Skeletal muscle tissue (tissue), 4 donors: ENCODE data around the gene GRID2. TPM values are rescaled to one million over a fixed set of nuclear protein-coding genes. Genes with fewer than 3 reads are reported as not detected.
"Not testable (repeated sequence)": the region's sequence is repeated elsewhere in the genome, so short reads cannot be mapped to it uniquely, and the experiment has no call there.

Experiments used
- H3K27ac ChIP-seq: one replicate; pipeline ENCODE4 v1.7.0; 2013; ENCODE audit warnings: mild to moderate bottlenecking, low read depth, low read length, inconsistent platforms
- H3K27me3 ChIP-seq, 3 donors: one replicate each; pipeline ENCODE4 v1.7.0; 2013; ENCODE audit warnings: low read length in 3 of 3; ENCODE audit not compliant: control insufficient read depth in 3 of 3, insufficient read depth in 3 of 3
- H3K36me3 ChIP-seq, 3 donors: one replicate each; pipeline ENCODE4 v1.7.0; 2013; ENCODE audit warnings: low read length in 3 of 3; ENCODE audit not compliant: control insufficient read depth in 3 of 3, insufficient read depth in 3 of 3
- H3K4me1 ChIP-seq, 3 donors: one replicate each; pipeline ENCODE4 v1.7.0; 2013; ENCODE audit warnings: low read length in 3 of 3, mild to moderate bottlenecking in 3 of 3; ENCODE audit not compliant: control insufficient read depth in 3 of 3, insufficient read depth in 3 of 3
- H3K4me3 ChIP-seq, 3 donors: one replicate each; pipeline ENCODE4 v1.7.0; 2013; ENCODE audit warnings: low read length in 3 of 3
- H3K9ac ChIP-seq, 3 donors: one replicate each; pipeline ENCODE4 v1.7.0; 2013; ENCODE audit warnings: low read length in 3 of 3, mild to moderate bottlenecking in 3 of 3, moderate library complexity in 2 of 3, low read depth in 1 of 3
- H3K9me3 ChIP-seq, 3 donors: one replicate each; pipeline ENCODE4 v1.7.0; 2013; ENCODE audit warnings: low read length in 3 of 3; ENCODE audit not compliant: control insufficient read depth in 3 of 3
- total RNA-seq: library from RNA; depleted of rRNA; stranded (reverse); fragments of >200 nt; gene quantifications from one replicate; pipeline ENCODE4 v1.2.3, GENCODE V29; 2014
- donor health status: Osteomylitis.

GRID2 gene
- total RNA-seq, 1 donor from 2014 or later: 1.6 TPM

- H3K4me3 ChIP-seq, H3K9me3 ChIP-seq, H3K27me3 ChIP-seq, H3K36me3 ChIP-seq, H3K27ac ChIP-seq, H3K9ac ChIP-seq, H3K4me1 ChIP-seq: not testable (repeated sequence)
These were observed 1373.2 kb downstream of the GRID2 start for GRCh38 chr4:93676937-93677336.

GRCh38 chr4:93684571-93684970 lies 1380.8 kb downstream of the GRID2 start:
- H3K9ac ChIP-seq: no peak overlapping the region
- H3K4me3 ChIP-seq: no peak overlapping the region
- no peaks in the 10 kb centered on the region for H3K4me1 ChIP-seq
- H3K27me3 ChIP-seq: no peaks in the 10 kb centered on the region
- H3K27ac ChIP-seq: no peak overlapping the region
- H3K9me3 ChIP-seq: no peaks in the 10 kb centered on the region
- H3K36me3 ChIP-seq: no peaks in the 10 kb centered on the region

- no peaks in the 10 kb centered on the region for H3K4me1 ChIP-seq
These were observed 1383.5 kb downstream of the GRID2 start for GRCh38 chr4:93687304-93687703.

GRCh38 chr4:93688978-93689377 lies 1385.2 kb downstream of the GRID2 start:
- Histone ChIP-seq H3K36me3 (no peaks in the 10 kb centered on the region), H3K9me3 (no peaks in the 10 kb centered on the region), H3K4me1 (no peaks in the 10 kb centered on the region), H3K9ac (no peak overlapping the region), H3K4me3 (no peak overlapping the region), H3K27ac (no peak overlapping the region), H3K27me3 (no peaks in the 10 kb centered on the region)

More at GRCh38 chr4:93687304-93687703, 1383.5 kb downstream of the GRID2 start:
- H3K27ac ChIP-seq: no peak overlapping the region
- H3K4me3 ChIP-seq: no peak overlapping the region
- no peaks in the 10 kb centered on the region for H3K27me3 ChIP-seq
- no peaks in the 10 kb centered on the region for H3K9me3 ChIP-seq
- no peak overlapping the region for H3K9ac ChIP-seq
- no peaks in the 10 kb centered on the region for H3K36me3 ChIP-seq

- H3K9ac ChIP-seq: no peak overlapping the region
- no peaks in the 10 kb centered on the region for H3K27me3 ChIP-seq
- no peaks in the 10 kb centered on the region for H3K9me3 ChIP-seq
- no peaks in the 10 kb centered on the region for H3K36me3 ChIP-seq
- H3K4me3 ChIP-seq: no peak overlapping the region
- no peaks in the 10 kb centered on the region for H3K4me1 ChIP-seq
- no peak overlapping the region for H3K27ac ChIP-seq
These were observed 1389.4 kb downstream of the GRID2 start for GRCh38 chr4:93693141-93693540.

- Histone ChIP-seq H3K4me3 (no peak overlapping the region), H3K4me1 (no peaks in the 10 kb centered on the region), H3K27me3 (no peaks in the 10 kb centered on the region), H3K9ac (no peak overlapping the region), H3K36me3 (no peaks in the 10 kb centered on the region), H3K9me3 (no peaks in the 10 kb centered on the region), H3K27ac (no peak overlapping the region)
These were observed 1394.9 kb downstream of the GRID2 start for GRCh38 chr4:93698686-93699085.

- no peaks in the 10 kb centered on the region for H3K27me3 ChIP-seq
- no peak overlapping the region for H3K27ac ChIP-seq
- no peak overlapping the region for H3K4me3 ChIP-seq
- H3K36me3 ChIP-seq: no peaks in the 10 kb centered on the region
- H3K9me3 ChIP-seq: no peaks in the 10 kb centered on the region
- no peaks in the 10 kb centered on the region for H3K4me1 ChIP-seq
- H3K9ac ChIP-seq: no peak overlapping the region
These were observed 1396.8 kb downstream of the GRID2 start for GRCh38 chr4:93700571-93700970.

- no peaks in the 10 kb centered on the region for H3K27me3 ChIP-seq
- no peaks in the 10 kb centered on the region for H3K4me1 ChIP-seq
- no peaks in the 10 kb centered on the region for H3K36me3 ChIP-seq
- no peak overlapping the region for H3K9ac ChIP-seq
- peaks cover 0 to 3% (median 0%) of the 10 kb centered on the region in 3 donors for H3K9me3 ChIP-seq
- no peak overlapping the region for H3K27ac ChIP-seq
- H3K4me3 ChIP-seq: no peak overlapping the region
These were observed 1406.5 kb downstream of the GRID2 start for GRCh38 chr4:93710101-93710846.

GRCh38 chr4:93710847-93711430 lies 1407.2 kb downstream of the GRID2 start:
- Histone ChIP-seq H3K9ac (no peak overlapping the region), H3K9me3 (peaks cover 0 to 3% (median 0%) of the 10 kb centered on the region in 3 donors), H3K27me3 (no peaks in the 10 kb centered on the region), H3K4me3 (no peak overlapping the region), H3K4me1 (no peaks in the 10 kb centered on the region), H3K36me3 (no peaks in the 10 kb centered on the region), H3K27ac (no peak overlapping the region)

- no peak overlapping the region for H3K4me3 ChIP-seq
- no peaks in the 10 kb centered on the region for H3K36me3 ChIP-seq
- H3K27ac ChIP-seq: no peak overlapping the region
- no peaks in the 10 kb centered on the region for H3K4me1 ChIP-seq
- no peaks in the 10 kb centered on the region for H3K27me3 ChIP-seq
- no peak overlapping the region for H3K9ac ChIP-seq
- no peaks in the 10 kb centered on the region for H3K9me3 ChIP-seq
These were observed 1414.5 kb downstream of the GRID2 start for GRCh38 chr4:93718233-93718632.
